Measurements from ENCODE around the gene ZNF556. TPM values are rescaled to one million over a fixed set of nuclear protein-coding genes. Genes with fewer than 3 reads are reported as not detected.
"Not testable (repeated sequence)": the region's sequence is repeated elsewhere in the genome, so short reads cannot be mapped to it uniquely, and the experiment has no call there.

The ZNF556 gene
- total RNA-seq, 1 donor, result 0.86 TPM

GRCh38 chr19:2887391-2887914, 20.3 kb downstream of the ZNF556 start:
- H3K4me3 ChIP-seq (ENCODE audit: low read depth, low read length), result no peak overlapping the region
- peak; percentile 71 for TF ChIP-seq CTCF (IDR thresholded peaks at IDR 0.05; ENCODE audit: insufficient read depth, low read depth, low read length)
- DNase-seq (ENCODE audit: low read depth), result peak; percentile 78

- peak overlapping the region; percentile 45 for H3K4me3 ChIP-seq (ENCODE audit: low read depth, low read length)
- peak; percentile 34 for DNase-seq (ENCODE audit: low read depth)
- TF ChIP-seq CTCF (IDR thresholded peaks at IDR 0.05; ENCODE audit: insufficient read depth, low read depth, low read length), result no peak
Measured at GRCh38 chr19:2888731-2889224, 21.6 kb downstream of the ZNF556 start.

- H3K4me3 ChIP-seq (ENCODE audit: low read depth, low read length); DNase-seq (ENCODE audit: low read depth): not testable (repeated sequence)
Measured at GRCh38 chr19:2890531-2890930, 23.4 kb downstream of the ZNF556 start.

- no peak overlapping the region for H3K4me3 ChIP-seq (ENCODE audit: low read depth, low read length)
- no peak for TF ChIP-seq CTCF (IDR thresholded peaks at IDR 0.05; ENCODE audit: insufficient read depth, low read depth, low read length)
- no peak for DNase-seq (ENCODE audit: low read depth)
Measured at GRCh38 chr19:2896694-2897093, 29.6 kb downstream of the ZNF556 start.

GRCh38 chr19:2900296-2901252, 33.4 kb downstream of the ZNF556 start, which contains the start of gene ZNF57:
Gene ZNF57 (plus strand): TSS chr19:2900928. CDS start chr19:2901046, 118 bp downstream.
- TF ChIP-seq CTCF (IDR thresholded peaks at IDR 0.05; ENCODE audit: insufficient read depth, low read depth, low read length), result no peak
- DNase-seq (ENCODE audit: low read depth), result peak; percentile 99
- H3K4me3 ChIP-seq (ENCODE audit: low read depth, low read length), result peak within 1 kb of the TSS; percentile 92

GRCh38 chr19:2902590-2903218, 35.6 kb downstream of the ZNF556 start:
- TF ChIP-seq CTCF (IDR thresholded peaks at IDR 0.05; ENCODE audit: insufficient read depth, low read depth, low read length), result no peak
- peak; percentile 9 for DNase-seq (ENCODE audit: low read depth)
- H3K4me3 ChIP-seq (ENCODE audit: low read depth, low read length), result no peak overlapping the region

- not testable (repeated sequence) for H3K4me3 ChIP-seq (ENCODE audit: low read depth, low read length); DNase-seq (ENCODE audit: low read depth)
Measured at GRCh38 chr19:2903326-2903725, 36.2 kb downstream of the ZNF556 start.

Data from fibroblast of villous mesenchyme (primary cell).